ENCODE data around the gene NLK.
"Not testable (repeated sequence)": the region's sequence is repeated elsewhere in the genome, so short reads cannot be mapped to it uniquely, and the experiment has no call there.

DNA sequence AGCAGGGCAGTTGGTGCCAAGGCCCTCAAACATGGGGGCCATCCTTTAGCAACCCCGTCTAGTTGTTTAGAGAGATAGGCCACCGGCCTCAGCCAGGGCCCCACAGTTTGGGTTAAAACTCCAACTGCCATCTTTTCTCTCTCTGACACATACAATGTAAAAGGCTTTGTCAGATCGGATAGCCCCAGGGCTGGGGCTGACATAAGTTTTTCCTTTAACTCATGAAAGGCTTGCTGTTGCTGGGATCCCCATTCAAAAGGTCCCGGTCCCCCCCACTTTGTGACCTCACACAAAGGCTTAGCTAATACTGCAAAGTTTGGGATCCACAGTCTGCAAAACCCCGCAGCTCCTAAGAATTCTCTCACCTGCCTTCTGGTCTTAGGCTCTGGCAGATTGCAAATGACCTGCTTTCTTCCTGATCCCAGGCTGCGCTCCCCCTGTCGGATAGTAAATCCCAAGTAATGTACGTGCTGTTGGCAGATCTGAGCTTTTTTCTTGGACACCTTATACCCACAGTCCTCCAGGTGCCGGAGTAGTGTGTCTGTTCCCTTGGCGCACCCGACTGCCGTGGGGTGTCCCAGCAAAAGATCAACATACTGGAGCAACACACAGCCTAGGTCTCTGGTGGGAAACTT is 192.7 kb downstream of the NLK start:
- not testable (repeated sequence) for TF ChIP-seq POLR2A (IDR thresholded peaks at IDR 0.05; ENCODE audit: low read depth, low read length); TAF1 (IDR thresholded peaks at IDR 0.05; ENCODE audit: borderline replicate concordance, low read depth, low read length); POLR2AphosphoS5 (IDR thresholded peaks at IDR 0.05; ENCODE audit: low read depth, low read length)

Measured in GM12892 (cell line).